OCI-LY1 (cell line): Measurements from ENCODE around the gene DNAAF2.

ENCODE experiments used
- H2AFZ ChIP-seq: fragments of 200-600 bp; sonication (generic), shearing (Covaris generic); 2 replicates; pipeline ENCODE4 v1.6.0; 2014; ENCODE audit warnings: antibody characterized with exemption, mild to moderate bottlenecking, low read length
- H3F3A ChIP-seq: fragments of 200-600 bp; sonication (generic), shearing (Covaris generic); 2 replicates; pipeline ENCODE4 v1.6.0; 2014; ENCODE audit warnings: mild to moderate bottlenecking, antibody characterized with exemption, low read length, moderate library complexity; ENCODE audit not compliant: insufficient read depth
- H3K27ac ChIP-seq: fragments of 200-600 bp; sonication (generic); 2 replicates; pipeline ENCODE4 v1.5.1; 2014; ENCODE audit warnings: low read length, mixed run types, mild to moderate bottlenecking, low read depth; ENCODE audit not compliant: poor library complexity, severe bottlenecking
- H3K27me3 ChIP-seq: fragments of 200-600 bp; sonication (generic); 2 replicates; pipeline ENCODE4 v1.6.0; 2014; ENCODE audit warnings: antibody characterized with exemption, mild to moderate bottlenecking, low read length, moderate library complexity; ENCODE audit not compliant: insufficient read depth
- H3K36me3 ChIP-seq: fragments of 200-600 bp; sonication (generic); 2 replicates; pipeline ENCODE4 v1.6.1; 2014; ENCODE audit warnings: mild to moderate bottlenecking, antibody characterized with exemption, low read length, moderate library complexity, mixed read lengths; ENCODE audit not compliant: insufficient read depth
- H3K4me1 ChIP-seq: fragments of 200-600 bp; sonication (generic); 2 replicates; pipeline ENCODE4 v1.5.1; 2014; ENCODE audit warnings: mild to moderate bottlenecking, low read length, moderate library complexity; ENCODE audit not compliant: insufficient read depth, severe bottlenecking
- H3K4me2 ChIP-seq: fragments of 200-600 bp; sonication (generic), shearing (Covaris generic); 2 replicates; pipeline ENCODE4 v1.6.1; 2014; ENCODE audit warnings: low read length
- H3K4me3 ChIP-seq: fragments of 200-600 bp; sonication (generic); 2 replicates; pipeline ENCODE4 v1.5.1; 2014; ENCODE audit warnings: low read length, low read depth, mild to moderate bottlenecking, mixed read lengths; ENCODE audit not compliant: poor library complexity, severe bottlenecking
- H3K79me2 ChIP-seq: fragments of 200-600 bp; shearing (Covaris generic); 2 replicates; pipeline ENCODE4 v1.6.1; 2016; ENCODE audit warnings: mixed run types, low read length, mixed read lengths; ENCODE audit not compliant: insufficient read depth
- H3K9ac ChIP-seq: fragments of 200-600 bp; sonication (generic), shearing (Covaris generic); 2 replicates; pipeline ENCODE4 v1.6.1; 2014; ENCODE audit warnings: mild to moderate bottlenecking, low read length, mixed read lengths
- H3K9me2 ChIP-seq: fragments of 200-600 bp; sonication (generic), shearing (Covaris generic); 2 replicates; pipeline ENCODE4 v1.6.1; 2014; ENCODE audit warnings: low read depth, mild to moderate bottlenecking, low read length, mixed read lengths
- H3K9me3 ChIP-seq: fragments of 200-600 bp; shearing (Covaris generic); 2 replicates; pipeline ENCODE4 v1.6.1; 2014; ENCODE audit warnings: low read length, mixed read lengths
- H4K20me1 ChIP-seq: fragments of 200-600 bp; sonication (generic), shearing (Covaris generic); 2 replicates; pipeline ENCODE4 v1.6.0; 2016; ENCODE audit warnings: mild to moderate bottlenecking, low read length; ENCODE audit not compliant: insufficient read depth
- CTCF ChIP-seq: fragments of 200-600 bp; sonication (generic), shearing (Covaris generic); IDR thresholded peaks from 2 replicates; pipeline ENCODE4 v1.5.1; 2017; ENCODE audit warnings: mild to moderate bottlenecking, antibody characterized with exemption, low read length, moderate library complexity, mixed read lengths
- EZH2 ChIP-seq: fragments of 200-600 bp; sonication (generic), shearing (Covaris generic); IDR thresholded peaks from 2 replicates; pipeline ENCODE4 v1.8.0; 2017; ENCODE audit warnings: borderline replicate concordance, mixed run types, mild to moderate bottlenecking, antibody characterized with exemption, low read length, moderate library complexity, mixed read lengths

DNAAF2 gene

GRCh38 chr14:49598485-49599300 is 36.4 kb downstream of the DNAAF2 start, which contains the start of gene LRR1:
TSS of gene LRR1 (plus strand) at chr14:49598940. CDS start at chr14:49599021, 81 bp downstream.
- no peaks in the 10 kb centered on the region for H4K20me1 ChIP-seq
- H3K9me3 ChIP-seq, result no peaks in the 10 kb centered on the region
- peak within 1 kb of the TSS; percentile 90 for H3K27ac ChIP-seq
- peak within 1 kb of the TSS; percentile 98 for H3K4me3 ChIP-seq
- TF ChIP-seq EZH2, result no peak
- no peak for TF ChIP-seq CTCF
- no peaks in the 10 kb centered on the region for H3K9me2 ChIP-seq
- H3K79me2 ChIP-seq, result peaks cover 24% of the 10 kb centered on the region
- H2AFZ ChIP-seq, result no peak within 1 kb of the TSS
- H3K4me1 ChIP-seq, result peaks cover 27% of the 10 kb centered on the region
- peaks cover 23% of the 10 kb centered on the region for H3K36me3 ChIP-seq
- H3F3A ChIP-seq, result no peaks in the 10 kb centered on the region
- peak within 1 kb of the TSS; percentile 99 for H3K9ac ChIP-seq
- H3K27me3 ChIP-seq, result no peaks in the 10 kb centered on the region
- H3K4me2 ChIP-seq, result peak within 1 kb of the TSS; percentile 81

GRCh38 chr14:49598189-49598484 is 36.9 kb downstream of the DNAAF2 start:
- Histone ChIP-seq H2AFZ (no peak overlapping the region), H3K4me2 (peak overlapping the region; percentile 70), H3K4me1 (peaks cover 27% of the 10 kb centered on the region), H3K9me3 (no peaks in the 10 kb centered on the region), H4K20me1 (no peaks in the 10 kb centered on the region), H3K79me2 (peaks cover 24% of the 10 kb centered on the region), H3K27ac (peak overlapping the region; percentile 90), H3K9ac (peak overlapping the region; percentile 99), H3F3A (no peaks in the 10 kb centered on the region), H3K4me3 (peak overlapping the region; percentile 98), H3K9me2 (no peaks in the 10 kb centered on the region), H3K36me3 (peaks cover 20% of the 10 kb centered on the region; the same call in 1 of the 2 replicates), H3K27me3 (no peaks in the 10 kb centered on the region)
- TF ChIP-seq EZH2 (no peak), CTCF (no peak)

GRCh38 chr14:49594347-49595091 is 40.5 kb downstream of the DNAAF2 start:
- no peaks in the 10 kb centered on the region for H3K36me3 ChIP-seq
- TF ChIP-seq EZH2 (no peak), CTCF (no peak)
- no peak overlapping the region for H3K4me3 ChIP-seq
- no peaks in the 10 kb centered on the region for H3K9me2 ChIP-seq
- no peaks in the 10 kb centered on the region for H4K20me1 ChIP-seq
- no peaks in the 10 kb centered on the region for H3K9me3 ChIP-seq
- H3K9ac ChIP-seq, result no peak overlapping the region
- peaks cover 7% of the 10 kb centered on the region for H3K79me2 ChIP-seq
- H3K4me2 ChIP-seq, result no peak overlapping the region
- H3K4me1 ChIP-seq, result peaks cover 15% of the 10 kb centered on the region
- H2AFZ ChIP-seq, result no peak overlapping the region
- no peak overlapping the region for H3K27ac ChIP-seq
- no peaks in the 10 kb centered on the region for H3K27me3 ChIP-seq
- H3F3A ChIP-seq, result no peaks in the 10 kb centered on the region
